GM12878 (cell line): Measurements from ENCODE around the gene NHLRC3. TPM values are rescaled to one million over a fixed set of nuclear protein-coding genes. Genes with fewer than 3 reads are reported as not detected.

Experiments
- EED ChIP-seq: sonication (generic); IDR thresholded peaks from 2 replicates; pipeline ENCODE4 v1.6.1; 2016; ENCODE audit warnings: antibody characterized with exemption, low read depth
- NFYA ChIP-seq: IDR thresholded peaks from 2 replicates; pipeline ENCODE4 v1.6.1; 2011; ENCODE audit warnings: low read depth, mild to moderate bottlenecking, low read length, improper control_type of control experiment, borderline replicate concordance
- polyA plus RNA-seq, 11 experiments: library from polyadenylated mRNA; depleted of rRNA in 4 of 11; unstranded in 6 of 11; stranded (reverse) in 5 of 11; fragments of >200 nt; fragmentation: Nextera tagmentation in 4 of 11; fragmentation: Illumina TruSeq in 1 of 11; extraction: Ambion mirVana in 4 of 11; extraction: Trizol in 1 of 11; gene quantifications; 1 replicate in 1 of 11; 2 replicates in 10 of 11; pipeline versions ENCODE4 v1.2.1 to v1.2.3, GENCODE V29; 2011 to 2016; ENCODE audit warnings: inconsistent platforms in 2 of 11, missing spikeins in 2 of 11, low read depth in 1 of 11
- total RNA-seq, 4 experiments: library from RNA; depleted of rRNA in 3 of 4; stranded (reverse); fragments of >200 nt in 3 of 4; fragmentation: Illumina TruSeq in 1 of 4; extraction: Trizol in 1 of 4; gene quantifications; 2 replicates each; pipeline versions ENCODE4 v1.2.1 to v1.2.3, GENCODE V29; 2013 to 2021
- TF ChIP-seq, protein P1 (sequence below): IDR thresholded peaks from 2 replicates; pipeline ENCODE4 v1.6.1; 2012; ENCODE audit warnings: improper control_type of control experiment, low read depth, low read length; ENCODE audit not compliant: insufficient replicate concordance
- TF ChIP-seq, protein P2 (sequence below): fragments of 450-650 bp; IDR thresholded peaks from 2 replicates; pipeline ENCODE4 v1.6.1; 2017; ENCODE audit warnings: borderline replicate concordance
- TF ChIP-seq, protein P3 (sequence below): IDR thresholded peaks from 2 replicates; pipeline ENCODE4 v1.6.1; 2011; ENCODE audit warnings: low read depth, low read length, improper control_type of control experiment, borderline replicate concordance

Gene NHLRC3
- total and polyA plus RNA-seq, 10 of the 15 experiments (the other 5 are each of a cell fraction or from before 2014, with no cell fraction given), result 8.3 to 38.0 (median 18.9) TPM

DNA sequence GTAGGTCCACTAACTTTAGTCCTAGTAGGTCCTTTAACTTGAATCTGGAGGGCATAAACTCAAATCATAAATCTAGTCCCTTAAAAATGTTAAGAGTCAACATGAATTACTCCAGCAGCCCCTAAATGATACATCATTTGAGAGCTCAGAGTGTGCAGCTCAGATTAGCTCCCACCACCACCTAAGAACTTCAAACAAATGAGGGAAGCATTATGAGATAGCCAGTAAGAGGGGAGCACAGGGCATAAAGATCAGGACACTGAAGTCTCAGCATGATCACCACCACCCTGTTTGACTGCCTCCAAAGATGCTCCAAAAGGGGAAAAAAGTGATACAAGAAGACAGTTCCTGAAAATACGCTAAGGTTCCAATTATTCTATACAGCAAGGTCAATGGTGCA lies 6.1 kb upstream of the NHLRC3 start (continued):
- TF ChIP-seq, protein P1, sequence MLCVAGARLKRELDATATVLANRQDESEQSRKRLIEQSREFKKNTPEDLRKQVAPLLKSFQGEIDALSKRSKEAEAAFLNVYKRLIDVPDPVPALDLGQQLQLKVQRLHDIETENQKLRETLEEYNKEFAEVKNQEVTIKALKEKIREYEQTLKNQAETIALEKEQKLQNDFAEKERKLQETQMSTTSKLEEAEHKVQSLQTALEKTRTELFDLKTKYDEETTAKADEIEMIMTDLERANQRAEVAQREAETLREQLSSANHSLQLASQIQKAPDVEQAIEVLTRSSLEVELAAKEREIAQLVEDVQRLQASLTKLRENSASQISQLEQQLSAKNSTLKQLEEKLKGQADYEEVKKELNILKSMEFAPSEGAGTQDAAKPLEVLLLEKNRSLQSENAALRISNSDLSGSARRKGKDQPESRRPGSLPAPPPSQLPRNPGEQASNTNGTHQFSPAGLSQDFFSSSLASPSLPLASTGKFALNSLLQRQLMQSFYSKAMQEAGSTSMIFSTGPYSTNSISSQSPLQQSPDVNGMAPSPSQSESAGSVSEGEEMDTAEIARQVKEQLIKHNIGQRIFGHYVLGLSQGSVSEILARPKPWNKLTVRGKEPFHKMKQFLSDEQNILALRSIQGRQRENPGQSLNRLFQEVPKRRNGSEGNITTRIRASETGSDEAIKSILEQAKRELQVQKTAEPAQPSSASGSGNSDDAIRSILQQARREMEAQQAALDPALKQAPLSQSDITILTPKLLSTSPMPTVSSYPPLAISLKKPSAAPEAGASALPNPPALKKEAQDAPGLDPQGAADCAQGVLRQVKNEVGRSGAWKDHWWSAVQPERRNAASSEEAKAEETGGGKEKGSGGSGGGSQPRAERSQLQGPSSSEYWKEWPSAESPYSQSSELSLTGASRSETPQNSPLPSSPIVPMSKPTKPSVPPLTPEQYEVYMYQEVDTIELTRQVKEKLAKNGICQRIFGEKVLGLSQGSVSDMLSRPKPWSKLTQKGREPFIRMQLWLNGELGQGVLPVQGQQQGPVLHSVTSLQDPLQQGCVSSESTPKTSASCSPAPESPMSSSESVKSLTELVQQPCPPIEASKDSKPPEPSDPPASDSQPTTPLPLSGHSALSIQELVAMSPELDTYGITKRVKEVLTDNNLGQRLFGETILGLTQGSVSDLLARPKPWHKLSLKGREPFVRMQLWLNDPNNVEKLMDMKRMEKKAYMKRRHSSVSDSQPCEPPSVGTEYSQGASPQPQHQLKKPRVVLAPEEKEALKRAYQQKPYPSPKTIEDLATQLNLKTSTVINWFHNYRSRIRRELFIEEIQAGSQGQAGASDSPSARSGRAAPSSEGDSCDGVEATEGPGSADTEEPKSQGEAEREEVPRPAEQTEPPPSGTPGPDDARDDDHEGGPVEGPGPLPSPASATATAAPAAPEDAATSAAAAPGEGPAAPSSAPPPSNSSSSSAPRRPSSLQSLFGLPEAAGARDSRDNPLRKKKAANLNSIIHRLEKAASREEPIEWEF, result no peak
- TF ChIP-seq EED, result no peak
- TF ChIP-seq, protein P2, sequence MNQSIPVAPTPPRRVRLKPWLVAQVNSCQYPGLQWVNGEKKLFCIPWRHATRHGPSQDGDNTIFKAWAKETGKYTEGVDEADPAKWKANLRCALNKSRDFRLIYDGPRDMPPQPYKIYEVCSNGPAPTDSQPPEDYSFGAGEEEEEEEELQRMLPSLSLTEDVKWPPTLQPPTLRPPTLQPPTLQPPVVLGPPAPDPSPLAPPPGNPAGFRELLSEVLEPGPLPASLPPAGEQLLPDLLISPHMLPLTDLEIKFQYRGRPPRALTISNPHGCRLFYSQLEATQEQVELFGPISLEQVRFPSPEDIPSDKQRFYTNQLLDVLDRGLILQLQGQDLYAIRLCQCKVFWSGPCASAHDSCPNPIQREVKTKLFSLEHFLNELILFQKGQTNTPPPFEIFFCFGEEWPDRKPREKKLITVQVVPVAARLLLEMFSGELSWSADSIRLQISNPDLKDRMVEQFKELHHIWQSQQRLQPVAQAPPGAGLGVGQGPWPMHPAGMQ, result no peak
- TF ChIP-seq, protein P3, sequence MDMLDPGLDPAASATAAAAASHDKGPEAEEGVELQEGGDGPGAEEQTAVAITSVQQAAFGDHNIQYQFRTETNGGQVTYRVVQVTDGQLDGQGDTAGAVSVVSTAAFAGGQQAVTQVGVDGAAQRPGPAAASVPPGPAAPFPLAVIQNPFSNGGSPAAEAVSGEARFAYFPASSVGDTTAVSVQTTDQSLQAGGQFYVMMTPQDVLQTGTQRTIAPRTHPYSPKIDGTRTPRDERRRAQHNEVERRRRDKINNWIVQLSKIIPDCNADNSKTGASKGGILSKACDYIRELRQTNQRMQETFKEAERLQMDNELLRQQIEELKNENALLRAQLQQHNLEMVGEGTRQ, result no peak
- TF ChIP-seq NFYA, result no peak
